Tibial nerve (tissue), 4 donors: ENCODE data around the gene ARMC3.

Source experiments
- CTCF ChIP-seq, 5 experiments: fragments of 200-600 bp in 3 of 5; fragments of 450-650 bp in 2 of 5; sonication (generic) in 3 of 5; IDR thresholded peaks; one replicate each; pipeline ENCODE4 v1.5.1; 2016 to 2019; ENCODE audit warnings: antibody characterized with exemption in 5 of 5, mild to moderate bottlenecking in 3 of 5, moderate library complexity in 2 of 5
- EP300 ChIP-seq, 2 donors: sonication (generic); formaldehyde crosslinking; IDR thresholded peaks; one replicate each; pipeline ENCODE4 v1.6.1; 2017; ENCODE audit warnings: antibody characterized with exemption in 2 of 2, mild to moderate bottlenecking in 1 of 2
- POLR2A ChIP-seq, 2 donors: fragments of 450-650 bp; IDR thresholded peaks; one replicate each; pipeline ENCODE4 v1.6.1; 2017; ENCODE audit warnings: antibody characterized with exemption in 2 of 2, mild to moderate bottlenecking in 2 of 2, moderate library complexity in 2 of 2

- TF ChIP-seq CTCF (IDR thresholded peaks at IDR 0.05) (no peak), POLR2A (IDR thresholded peaks at IDR 0.05) (no peak), EP300 (IDR thresholded peaks at IDR 0.05) (no peak)
Observed at GRCh38 chr10:22954970-22955369, 27.1 kb downstream of the ARMC3 start.
